ENCODE measurements around the gene TPPP2.
A peak's percentile ranks its signal among the peaks of the same experiment; 100 is the strongest.

The TPPP2 gene

DNA sequence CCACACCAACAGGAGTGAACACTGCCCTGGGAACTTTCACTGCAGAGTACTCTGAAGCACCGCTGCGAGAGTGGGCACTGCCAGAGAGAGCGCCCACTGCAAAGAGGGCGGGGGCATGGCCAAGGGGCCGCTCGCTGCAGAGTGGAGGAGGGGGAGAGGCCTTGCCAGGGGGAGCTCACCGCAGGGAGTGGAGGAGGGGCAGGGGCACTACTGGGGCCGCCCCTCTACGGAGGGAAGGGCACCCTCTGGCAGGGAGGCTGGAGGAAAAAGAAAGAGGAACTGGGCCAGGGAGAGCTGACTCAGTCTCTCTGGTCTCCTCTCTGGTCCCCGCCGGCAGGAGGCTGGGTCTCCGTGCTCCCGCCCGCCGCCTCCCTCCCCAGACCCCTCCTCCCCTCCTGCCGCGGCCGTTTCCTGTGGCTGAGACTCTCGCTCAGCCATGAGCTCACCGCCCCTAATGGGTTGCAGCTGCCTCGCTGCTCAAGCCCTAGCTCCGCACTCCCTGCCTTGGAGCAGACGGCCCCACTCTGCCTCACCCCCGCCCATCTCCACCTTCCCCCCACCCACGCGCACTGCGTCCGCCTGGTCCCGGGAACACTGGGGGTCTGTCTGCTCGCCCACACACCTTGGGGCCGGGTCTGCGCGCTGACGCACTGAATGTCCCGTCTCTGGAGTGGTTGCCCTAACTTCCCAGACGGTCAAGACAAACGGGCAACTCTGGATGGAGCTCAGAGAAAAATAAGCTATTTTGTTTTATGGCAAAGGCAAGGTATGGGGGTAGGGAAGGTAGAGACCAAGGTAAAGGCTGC is 41.4 kb downstream of the TPPP2 start:
- peak; percentile 28 to 58 for DNase-seq
- Histone ChIP-seq H3K4ac (ENCODE audit: low read depth, low read length) (peak overlapping the region; percentile 66), H3K27me3 (ENCODE audit: insufficient read depth, low read length) (no peaks in the 10 kb centered on the region), H3K9ac (ENCODE audit: low read length) (peak overlapping the region; percentile 87), H2BK5ac (ENCODE audit: low read depth, low read length, poor library complexity) (peak overlapping the region; percentile 96), H3K79me1 (ENCODE audit: low read length) (peaks cover 24% of the 10 kb centered on the region), H2AFZ (ENCODE audit: insufficient read depth, low read length, poor library complexity) (peak overlapping the region; percentile 53), H3K4me3 (ENCODE audit: low read depth, low read length) (peak overlapping the region; percentile 82), H3K4me1 (ENCODE audit: control insufficient read depth in 1 of 2, insufficient read depth in 2 of 2, low read length in 2 of 2) (peaks cover 15 to 18% of the 10 kb centered on the region in 2 experiments), H2BK12ac (ENCODE audit: low read length) (peak overlapping the region; percentile 61), H2AK5ac (ENCODE audit: low read length) (peak overlapping the region; percentile 31), H3K23ac (ENCODE audit: low read length) (peak overlapping the region; percentile 23), H3K9me3 (ENCODE audit: insufficient read depth, low read depth, low read length) (no peaks in the 10 kb centered on the region), H3K36me3 (ENCODE audit: control insufficient read depth in 1 of 2, insufficient read depth in 2 of 2, low read length in 2 of 2) (peaks cover 30 to 36% of the 10 kb centered on the region in 2 experiments), H3K14ac (ENCODE audit: low read length) (peak overlapping the region; percentile 91), H4K12ac (ENCODE audit: low read depth, low read length) (peak overlapping the region; percentile 84), H2BK120ac (ENCODE audit: insufficient read depth, low read length, poor library complexity) (peak overlapping the region; percentile 96), H3K18ac (ENCODE audit: low read length) (peak overlapping the region; percentile 88), H4K91ac (ENCODE audit: low read depth, low read length) (peak overlapping the region; percentile 99), H3K27ac (ENCODE audit: low read depth, low read length) (peak overlapping the region; percentile 99), H3K79me2 (ENCODE audit: control insufficient read depth, insufficient read depth, low read length, poor library complexity) (peaks cover 10% of the 10 kb centered on the region), H4K8ac (ENCODE audit: low read depth, low read length) (peak overlapping the region; percentile 91), H3K4me2 (ENCODE audit: low read length) (peak overlapping the region; percentile 97)
- WGBS (ENCODE audit: extremely low coverage, insufficient coverage, insufficient read length), result no CpG with 5 or more reads among the region's 37 CpGs

DNA sequence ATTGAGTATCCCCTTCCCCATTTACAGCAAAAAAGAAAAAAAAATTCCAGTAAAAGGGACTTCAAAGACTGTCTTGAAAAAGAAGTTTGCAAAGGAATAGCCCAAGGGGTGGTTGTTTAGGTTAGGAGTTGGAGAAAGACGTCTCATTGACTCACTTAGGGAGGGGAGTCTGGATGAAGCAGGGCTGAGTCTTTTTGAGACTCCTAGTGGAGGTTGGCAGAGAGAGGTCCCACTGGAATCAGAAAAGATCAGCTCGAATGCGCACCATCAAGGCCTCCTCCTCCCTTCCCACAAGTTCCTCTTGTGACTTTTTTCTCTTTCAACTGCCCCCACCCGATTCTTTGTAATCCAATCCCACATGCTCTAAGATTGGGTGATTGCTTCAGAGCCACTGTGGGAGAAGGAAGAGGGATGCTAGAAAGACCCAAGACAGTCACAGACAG is 42.0 kb downstream of the TPPP2 start:
- peak overlapping the region; percentile 77 for H2BK120ac ChIP-seq (ENCODE audit: insufficient read depth, low read length, poor library complexity)
- no peak overlapping the region for H2AFZ ChIP-seq (ENCODE audit: insufficient read depth, low read length, poor library complexity)
- no peaks in the 10 kb centered on the region for H3K27me3 ChIP-seq (ENCODE audit: insufficient read depth, low read length)
- H3K27ac ChIP-seq (ENCODE audit: low read depth, low read length), result peak overlapping the region; percentile 92
- H2BK5ac ChIP-seq (ENCODE audit: low read depth, low read length, poor library complexity), result peak overlapping the region; percentile 71
- no peaks in the 10 kb centered on the region for H3K9me3 ChIP-seq (ENCODE audit: insufficient read depth, low read depth, low read length)
- DNase-seq, result peak in 1 of 2 donors; percentile 4
- peaks cover 34 to 40% of the 10 kb centered on the region in 2 experiments for H3K36me3 ChIP-seq (ENCODE audit: control insufficient read depth in 1 of 2, insufficient read depth in 2 of 2, low read length in 2 of 2)
- no peak overlapping the region for H3K18ac ChIP-seq (ENCODE audit: low read length)
- no peak overlapping the region for H2AK5ac ChIP-seq (ENCODE audit: low read length)
- H4K12ac ChIP-seq (ENCODE audit: low read depth, low read length), result no peak overlapping the region
- peaks cover 15 to 18% of the 10 kb centered on the region in 2 experiments for H3K4me1 ChIP-seq (ENCODE audit: control insufficient read depth in 1 of 2, insufficient read depth in 2 of 2, low read length in 2 of 2)
- no peak overlapping the region for H3K14ac ChIP-seq (ENCODE audit: low read length)
- peak overlapping the region; percentile 97 for H3K4me2 ChIP-seq (ENCODE audit: low read length)
- WGBS (ENCODE audit: extremely low coverage, insufficient coverage, insufficient read length), result no CpG with 5 or more reads among the region's 4 CpGs
- peak overlapping the region; percentile 5 for H2BK12ac ChIP-seq (ENCODE audit: low read length)
- no peak overlapping the region for H4K8ac ChIP-seq (ENCODE audit: low read depth, low read length)
- peaks cover 24% of the 10 kb centered on the region for H3K79me1 ChIP-seq (ENCODE audit: low read length)
- H3K79me2 ChIP-seq (ENCODE audit: control insufficient read depth, insufficient read depth, low read length, poor library complexity), result peaks cover 10% of the 10 kb centered on the region
- no peak overlapping the region for H3K4me3 ChIP-seq (ENCODE audit: low read depth, low read length)
- peak overlapping the region; percentile 48 for H4K91ac ChIP-seq (ENCODE audit: low read depth, low read length)
- no peak overlapping the region for H3K9ac ChIP-seq (ENCODE audit: low read length)
- H3K23ac ChIP-seq (ENCODE audit: low read length), result no peak overlapping the region
- H3K4ac ChIP-seq (ENCODE audit: low read depth, low read length), result no peak overlapping the region

DNA sequence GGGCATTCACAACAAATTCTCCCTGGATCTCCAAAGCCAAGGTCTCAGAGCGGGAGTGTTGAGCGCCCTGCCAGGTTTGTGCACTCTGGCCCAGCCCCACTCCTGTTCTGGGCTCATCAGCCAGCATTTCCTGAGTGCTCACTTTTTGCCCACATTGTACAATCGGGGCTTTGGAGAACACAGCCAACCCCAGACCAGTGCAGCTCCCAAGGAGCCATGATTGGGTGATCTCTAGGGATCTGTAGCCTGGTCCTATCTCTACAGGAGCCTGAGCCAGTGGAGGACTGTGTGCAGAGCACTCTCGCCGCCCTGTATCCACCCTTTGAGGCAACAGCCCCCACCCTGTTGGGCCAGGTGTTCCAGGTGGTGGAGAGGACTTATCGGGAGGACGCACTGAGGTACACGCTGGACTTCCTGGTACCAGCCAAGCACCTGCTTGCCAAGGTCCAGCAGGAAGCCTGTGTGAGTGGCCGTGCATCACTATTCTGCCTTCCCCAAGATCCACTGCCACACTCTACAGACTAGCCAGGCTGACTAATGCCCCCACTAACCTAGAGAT is 42.8 kb downstream of the TPPP2 start:
- H3K9me3 ChIP-seq (ENCODE audit: insufficient read depth, low read depth, low read length), result no peaks in the 10 kb centered on the region
- no peak overlapping the region for H3K27ac ChIP-seq (ENCODE audit: low read depth, low read length)
- whole genome bisulfite sequencing (ENCODE audit: extremely low coverage, insufficient coverage, insufficient read length), result no CpG with 5 or more reads among the region's 9 CpGs
- no peak overlapping the region for H3K9ac ChIP-seq (ENCODE audit: low read length)
- peaks cover 24% of the 10 kb centered on the region for H3K79me1 ChIP-seq (ENCODE audit: low read length)
- H3K79me2 ChIP-seq (ENCODE audit: control insufficient read depth, insufficient read depth, low read length, poor library complexity), result peaks cover 10% of the 10 kb centered on the region
- no peak overlapping the region for H4K91ac ChIP-seq (ENCODE audit: low read depth, low read length)
- no peak overlapping the region for H2BK12ac ChIP-seq (ENCODE audit: low read length)
- H3K27me3 ChIP-seq (ENCODE audit: insufficient read depth, low read length), result no peaks in the 10 kb centered on the region
- H3K4me1 ChIP-seq (ENCODE audit: control insufficient read depth in 1 of 2, insufficient read depth in 2 of 2, low read length in 2 of 2), result peaks cover 15 to 18% of the 10 kb centered on the region in 2 experiments
- peak overlapping the region; percentile 97 for H3K4me2 ChIP-seq (ENCODE audit: low read length)
- H4K12ac ChIP-seq (ENCODE audit: low read depth, low read length), result no peak overlapping the region
- H3K4ac ChIP-seq (ENCODE audit: low read depth, low read length), result no peak overlapping the region
- H2AK5ac ChIP-seq (ENCODE audit: low read length), result no peak overlapping the region
- H2AFZ ChIP-seq (ENCODE audit: insufficient read depth, low read length, poor library complexity), result no peak overlapping the region
- H3K18ac ChIP-seq (ENCODE audit: low read length), result no peak overlapping the region
- no peak overlapping the region for H2BK5ac ChIP-seq (ENCODE audit: low read depth, low read length, poor library complexity)
- H4K8ac ChIP-seq (ENCODE audit: low read depth, low read length), result no peak overlapping the region
- no peak for DNase-seq
- H3K14ac ChIP-seq (ENCODE audit: low read length), result no peak overlapping the region
- peaks cover 34 to 43% of the 10 kb centered on the region in 2 experiments for H3K36me3 ChIP-seq (ENCODE audit: control insufficient read depth in 1 of 2, insufficient read depth in 2 of 2, low read length in 2 of 2)
- no peak overlapping the region for H3K4me3 ChIP-seq (ENCODE audit: low read depth, low read length)
- H2BK120ac ChIP-seq (ENCODE audit: insufficient read depth, low read length, poor library complexity), result no peak overlapping the region
- no peak overlapping the region for H3K23ac ChIP-seq (ENCODE audit: low read length)

DNA sequence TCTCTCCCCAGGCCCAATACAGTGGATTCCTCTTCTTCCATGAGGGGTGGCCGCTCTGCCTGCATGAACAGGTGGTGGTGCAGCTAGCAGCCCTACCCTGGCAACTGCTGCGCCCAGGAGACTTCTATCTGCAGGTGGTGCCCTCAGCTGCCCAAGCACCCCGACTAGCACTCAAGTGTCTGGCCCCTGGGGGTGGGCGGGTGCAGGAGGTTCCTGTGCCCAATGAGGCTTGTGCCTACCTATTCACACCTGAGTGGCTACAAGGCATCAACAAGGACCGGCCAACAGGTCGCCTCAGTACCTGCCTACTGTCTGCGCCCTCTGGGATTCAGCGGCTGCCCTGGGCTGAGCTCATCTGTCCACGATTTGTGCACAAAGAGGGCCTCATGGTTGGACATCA is 43.9 kb downstream of the TPPP2 start:
- H3K14ac ChIP-seq (ENCODE audit: low read length), result no peak overlapping the region
- no peak overlapping the region for H4K8ac ChIP-seq (ENCODE audit: low read depth, low read length)
- H3K36me3 ChIP-seq (ENCODE audit: control insufficient read depth in 1 of 2, insufficient read depth in 2 of 2, low read length in 2 of 2), result peaks cover 43 to 54% of the 10 kb centered on the region in 2 experiments
- no peak overlapping the region for H3K4me3 ChIP-seq (ENCODE audit: low read depth, low read length)
- H2AK5ac ChIP-seq (ENCODE audit: low read length), result no peak overlapping the region
- H3K23ac ChIP-seq (ENCODE audit: low read length), result no peak overlapping the region
- H4K12ac ChIP-seq (ENCODE audit: low read depth, low read length), result no peak overlapping the region
- no peak overlapping the region for H3K4ac ChIP-seq (ENCODE audit: low read depth, low read length)
- H2BK120ac ChIP-seq (ENCODE audit: insufficient read depth, low read length, poor library complexity), result no peak overlapping the region
- DNase-seq, result no peak
- peaks cover 24% of the 10 kb centered on the region for H3K79me1 ChIP-seq (ENCODE audit: low read length)
- peaks cover 15 to 17% of the 10 kb centered on the region in 2 experiments for H3K4me1 ChIP-seq (ENCODE audit: control insufficient read depth in 1 of 2, insufficient read depth in 2 of 2, low read length in 2 of 2)
- H3K18ac ChIP-seq (ENCODE audit: low read length), result no peak overlapping the region
- no peak overlapping the region for H2BK5ac ChIP-seq (ENCODE audit: low read depth, low read length, poor library complexity)
- H2AFZ ChIP-seq (ENCODE audit: insufficient read depth, low read length, poor library complexity), result no peak overlapping the region
- H2BK12ac ChIP-seq (ENCODE audit: low read length), result no peak overlapping the region
- H3K79me2 ChIP-seq (ENCODE audit: control insufficient read depth, insufficient read depth, low read length, poor library complexity), result peaks cover 10% of the 10 kb centered on the region
- no peak overlapping the region for H3K4me2 ChIP-seq (ENCODE audit: low read length)
- H4K91ac ChIP-seq (ENCODE audit: low read depth, low read length), result no peak overlapping the region
- no peak overlapping the region for H3K27ac ChIP-seq (ENCODE audit: low read depth, low read length)
- no peak overlapping the region for H3K9ac ChIP-seq (ENCODE audit: low read length)
- no peaks in the 10 kb centered on the region for H3K9me3 ChIP-seq (ENCODE audit: insufficient read depth, low read depth, low read length)
- H3K27me3 ChIP-seq (ENCODE audit: insufficient read depth, low read length), result no peaks in the 10 kb centered on the region
- no CpG with 5 or more reads among the region's 9 CpGs for WGBS (ENCODE audit: extremely low coverage, insufficient coverage, insufficient read length)

All from trophoblast cell (in vitro differentiated cells and primary cell).